HG03025 (cell line): ENCODE measurements around the gene POLL.
A peak's percentile ranks its signal among the peaks of the same experiment; 100 is the strongest.
"Not testable (repeated sequence)": the region's sequence is repeated elsewhere in the genome, so short reads cannot be mapped to it uniquely, and the experiment has no call there.

ENCODE experiments used
- ATAC-seq: cut with Tn5 transposase; IDR thresholded peaks from one replicate; pipeline ENCODE4 v1.9.1; 2021; ENCODE audit warnings: mild to moderate bottlenecking, moderate library complexity; ENCODE audit not compliant: unreplicated experiment, low FRiP score

Gene POLL

DNA sequence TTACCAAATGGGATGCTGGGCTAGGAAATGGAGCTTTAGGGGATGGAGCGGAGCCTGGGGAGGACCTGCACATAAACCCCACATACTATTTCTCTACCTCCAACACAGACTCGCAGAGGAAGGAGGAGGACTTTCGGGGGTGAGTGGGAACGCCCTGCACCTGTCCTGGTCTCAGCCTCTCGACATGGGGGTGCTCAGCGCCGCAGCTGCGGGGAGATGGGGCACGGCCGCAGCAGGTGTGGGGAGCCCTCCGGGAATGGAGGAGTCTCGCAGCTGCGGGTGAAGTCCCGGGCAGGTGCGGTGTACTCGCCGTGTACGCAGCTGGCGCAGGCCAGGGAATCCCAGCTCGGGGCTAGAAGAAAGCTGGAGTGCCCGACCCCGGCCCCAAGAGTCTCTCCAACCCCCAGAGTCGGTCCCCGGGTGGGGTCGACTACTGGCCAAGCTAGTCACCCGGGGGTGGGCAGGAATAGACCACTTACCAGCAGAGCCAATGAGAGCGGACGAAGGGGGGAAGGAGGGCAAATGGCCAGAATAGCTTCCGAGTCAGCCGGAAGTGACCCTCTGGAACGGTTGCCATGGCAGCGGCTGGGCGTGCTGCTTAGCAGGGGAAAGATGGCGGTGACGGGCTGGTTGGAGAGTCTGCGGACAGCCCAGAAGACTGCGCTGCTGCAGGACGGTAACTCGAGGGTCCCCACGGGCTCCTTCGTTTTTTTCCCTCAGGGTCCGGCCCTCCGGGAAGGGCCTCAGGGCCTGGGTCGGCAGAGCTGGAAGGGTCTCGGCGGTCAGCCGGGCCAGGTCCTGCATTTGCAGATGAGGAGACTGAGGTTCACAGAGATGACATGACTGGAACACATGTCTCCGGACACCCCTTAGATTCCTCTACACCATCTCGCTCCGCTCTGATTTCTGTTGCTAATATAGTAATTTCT is at the start of gene POLL, which contains the start of gene DPCD:
Gene POLL (minus strand): TSS at position 533 of the 929 bp plus-strand sequence. CDS start 897 bp downstream, outside the sequence.
Gene DPCD (plus strand): TSS at position 597 of the 929 bp plus-strand sequence. CDS start 16 bp downstream, at position 613.
- peak; percentile 81 for ATAC-seq

DNA sequence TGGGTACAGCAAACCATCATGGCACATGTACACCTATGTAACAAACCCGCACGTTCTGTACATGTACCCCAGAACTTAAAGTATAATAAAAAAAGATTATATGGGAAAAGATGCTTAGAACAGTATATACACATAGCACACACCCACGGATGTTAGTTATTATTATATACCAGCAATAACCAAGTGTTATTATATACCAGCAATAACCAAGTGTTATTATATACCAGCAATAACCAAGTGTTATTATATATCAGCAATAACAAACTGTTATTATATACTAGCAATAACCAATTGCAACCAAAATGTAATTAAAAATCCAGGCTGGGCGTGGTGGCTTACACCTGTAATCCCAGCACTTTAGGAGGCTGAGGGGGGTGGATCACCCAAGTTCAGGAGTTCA is 45.5 kb upstream of the POLL start:
- not testable (repeated sequence) for ATAC-seq

DNA sequence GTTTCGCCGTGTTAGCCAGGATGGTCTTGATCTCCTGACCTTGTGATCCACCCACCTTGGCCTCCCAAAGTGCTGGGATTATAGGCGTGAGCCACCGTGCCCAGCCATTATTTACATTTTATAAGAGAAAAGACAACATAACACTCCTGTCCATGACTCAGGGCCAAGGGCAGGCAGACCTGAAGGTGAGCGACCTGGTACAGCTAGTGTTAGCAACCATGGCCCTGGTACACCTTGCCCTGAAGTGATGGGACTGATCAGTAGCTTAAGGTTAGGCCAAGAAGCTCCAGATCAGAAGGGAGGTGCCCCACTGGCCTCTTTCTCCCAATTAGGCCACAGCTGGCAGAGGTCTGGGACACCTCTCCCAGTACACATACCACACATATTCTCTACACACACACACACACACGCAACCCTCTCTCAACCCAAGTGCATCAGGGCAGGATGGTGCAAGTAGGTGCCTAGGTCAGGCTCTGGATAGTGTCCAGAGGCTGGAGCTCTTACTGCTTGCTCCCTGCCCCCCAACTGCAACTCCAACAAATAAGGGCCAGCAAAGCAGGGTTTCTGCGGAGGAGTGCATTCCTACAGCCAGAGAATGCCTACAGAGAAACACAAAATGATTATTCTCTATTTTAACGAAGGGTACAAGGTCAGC is 43.9 kb upstream of the POLL start:
- ATAC-seq, result no peak

DNA sequence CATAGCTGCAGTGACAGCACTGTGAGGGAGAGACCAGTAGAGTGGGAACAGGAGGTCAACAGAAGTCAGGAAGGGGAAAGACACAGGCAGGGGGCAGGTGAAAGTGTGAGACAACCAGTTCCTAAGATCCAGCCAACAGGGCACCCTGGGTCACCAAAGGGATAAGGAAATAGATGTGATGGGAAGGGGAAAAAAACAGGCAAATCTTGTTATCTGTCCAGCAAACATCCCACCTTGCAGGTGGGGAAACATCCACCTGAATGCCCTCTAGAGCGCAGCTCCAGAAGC is 42.5 kb upstream of the POLL start:
- ATAC-seq, result no peak

DNA sequence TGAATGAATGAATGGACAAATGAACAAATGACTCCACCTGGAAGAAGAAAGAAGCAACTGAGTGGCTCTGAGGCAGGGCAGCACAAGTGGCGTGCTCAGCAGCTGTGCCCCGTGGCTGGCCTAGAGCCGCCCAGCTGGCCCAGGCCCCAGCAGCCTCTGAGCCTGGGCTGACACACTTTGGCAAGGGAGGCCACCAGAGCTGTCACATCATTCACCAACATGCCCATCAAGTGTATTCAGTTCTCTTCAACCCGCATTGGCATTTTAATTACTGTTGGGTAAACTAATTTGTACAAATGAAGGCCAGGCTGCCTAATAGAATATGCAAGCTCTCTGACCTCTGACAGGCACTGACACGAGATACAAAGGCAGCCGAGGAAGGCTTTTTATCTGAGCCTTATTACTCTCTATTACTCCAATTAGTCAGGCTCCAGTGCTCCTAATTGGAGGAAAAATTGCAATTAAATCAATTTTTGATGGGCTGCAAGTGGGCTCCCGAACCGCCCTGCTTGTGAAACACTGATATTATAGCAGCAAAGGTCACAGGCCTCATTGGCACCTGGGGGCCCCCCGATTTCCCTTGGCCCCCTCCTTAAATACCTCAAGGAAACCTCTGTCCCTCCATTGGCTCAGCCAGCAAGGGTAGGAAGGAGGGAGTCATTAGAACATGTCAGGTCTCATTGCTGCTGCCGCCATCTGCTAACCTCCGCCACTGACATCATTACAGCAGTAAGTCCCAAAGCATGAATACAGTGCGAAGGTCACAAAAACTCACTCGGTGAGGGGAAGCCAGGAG is 42.0 kb upstream of the POLL start:
- ATAC-seq, result no peak

DNA sequence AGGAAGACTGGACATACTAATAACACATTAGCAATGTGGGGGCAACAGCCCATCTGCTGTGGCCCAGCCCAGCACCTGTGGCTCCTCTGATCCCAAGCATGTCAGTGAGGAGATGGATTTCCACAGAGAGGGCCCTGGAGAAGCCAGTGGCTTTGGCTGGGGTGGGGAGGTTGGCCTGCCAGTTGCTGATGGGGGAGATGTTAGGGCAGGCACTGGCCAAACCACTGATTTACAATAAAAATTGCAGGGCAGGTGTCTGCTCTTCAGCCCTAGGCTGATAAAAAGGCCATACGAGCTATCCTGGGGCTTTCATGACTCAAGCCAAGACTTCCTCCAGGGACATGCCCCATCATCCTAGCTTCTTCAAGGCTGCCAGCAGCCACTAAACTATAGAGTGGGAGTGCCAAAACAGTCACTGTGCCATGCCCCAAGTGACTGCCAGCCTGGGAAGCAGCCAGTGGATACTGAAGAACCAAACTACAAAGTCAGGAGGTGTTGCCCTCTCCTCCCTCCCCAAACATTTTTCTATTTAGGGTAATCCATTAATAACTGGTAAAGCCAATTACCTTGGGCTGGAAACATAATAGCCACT is 37.9 kb upstream of the POLL start:
- ATAC-seq, result no peak

DNA sequence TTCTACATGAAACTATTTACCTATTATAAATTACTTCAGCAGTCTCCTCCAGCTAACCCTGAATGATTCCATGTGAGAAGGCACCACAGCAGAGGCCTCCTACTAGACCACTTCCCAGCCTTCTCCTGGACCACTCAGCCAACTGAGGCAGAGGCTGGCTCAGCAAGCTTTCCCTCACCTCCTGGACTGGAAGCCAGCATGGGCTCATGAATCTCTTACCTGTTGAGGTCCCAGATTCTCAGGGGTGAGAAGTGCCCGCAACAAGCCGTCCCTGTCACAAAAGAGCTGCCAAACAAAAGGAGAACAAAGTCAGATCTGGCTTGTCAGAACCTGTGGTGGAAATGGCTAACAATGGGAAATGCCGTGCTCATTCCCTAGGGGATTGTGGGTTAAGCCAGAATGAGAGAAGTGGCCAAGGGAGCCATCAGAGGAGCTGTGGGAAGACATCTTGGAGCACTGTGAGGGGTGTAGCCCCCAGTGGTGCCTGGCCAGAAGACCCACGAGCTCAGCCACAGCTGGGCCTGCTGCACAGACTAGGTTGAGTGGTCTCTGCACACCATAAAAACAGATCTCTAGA is 36.6 kb upstream of the POLL start:
- no peak for ATAC-seq

DNA sequence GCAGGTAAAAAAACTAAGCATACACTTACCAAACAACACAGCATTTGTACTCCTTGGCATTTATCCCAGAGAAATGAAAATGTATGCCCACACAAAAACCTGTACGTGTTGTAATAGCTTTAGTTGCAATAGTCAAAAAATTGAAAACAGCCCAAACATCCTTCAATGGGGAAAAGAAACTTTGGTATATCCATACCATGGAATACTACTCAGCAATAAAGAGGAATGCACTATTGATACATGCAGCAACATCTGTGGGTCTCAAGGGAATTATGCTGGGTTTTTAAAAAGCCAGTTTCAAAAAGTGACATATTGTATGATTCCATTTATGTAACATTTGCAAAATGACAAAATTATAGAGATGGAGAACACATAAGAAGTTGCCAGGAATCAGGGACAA is 35.5 kb upstream of the POLL start:
- ATAC-seq, result no peak

DNA sequence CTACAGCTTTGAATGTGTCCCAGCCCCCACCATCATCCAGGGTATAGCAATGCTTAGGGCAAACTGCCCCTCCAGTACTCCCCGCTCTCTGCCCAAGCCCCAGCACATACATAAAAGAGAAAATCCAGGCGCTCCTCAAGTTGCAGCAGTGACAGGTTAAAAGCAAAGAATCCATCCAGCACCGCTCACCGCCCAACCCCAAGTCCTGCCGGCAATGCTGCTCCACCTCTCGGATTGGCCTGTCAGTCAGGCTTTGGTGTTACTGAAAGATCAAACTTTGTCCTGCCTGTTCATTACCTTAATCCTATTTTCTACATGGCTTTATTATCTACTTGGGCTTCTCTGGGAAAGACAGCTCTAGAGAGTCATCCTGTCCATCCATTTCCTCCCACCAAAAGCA is 31.9 kb upstream of the POLL start:
- ATAC-seq, result no peak

DNA sequence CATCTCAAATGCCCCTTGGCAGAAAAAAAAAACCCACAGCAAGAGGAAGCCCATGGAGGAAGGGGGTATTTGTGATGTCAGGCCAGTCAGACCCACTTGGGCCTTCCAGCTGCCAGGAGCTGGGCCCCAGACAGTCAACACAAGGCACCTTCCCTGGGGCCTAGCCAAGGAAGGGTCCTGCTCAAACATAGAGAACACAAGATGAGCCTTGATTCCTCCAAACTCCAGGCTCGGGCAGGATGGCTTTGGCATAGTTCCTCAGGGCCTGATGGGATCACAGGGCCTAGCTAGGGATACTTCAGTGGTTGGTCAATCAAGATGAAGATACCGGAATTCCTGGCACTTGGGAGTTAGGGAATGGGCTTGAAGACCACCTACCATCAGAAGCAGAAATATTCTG is 30.8 kb upstream of the POLL start:
- no peak for ATAC-seq

DNA sequence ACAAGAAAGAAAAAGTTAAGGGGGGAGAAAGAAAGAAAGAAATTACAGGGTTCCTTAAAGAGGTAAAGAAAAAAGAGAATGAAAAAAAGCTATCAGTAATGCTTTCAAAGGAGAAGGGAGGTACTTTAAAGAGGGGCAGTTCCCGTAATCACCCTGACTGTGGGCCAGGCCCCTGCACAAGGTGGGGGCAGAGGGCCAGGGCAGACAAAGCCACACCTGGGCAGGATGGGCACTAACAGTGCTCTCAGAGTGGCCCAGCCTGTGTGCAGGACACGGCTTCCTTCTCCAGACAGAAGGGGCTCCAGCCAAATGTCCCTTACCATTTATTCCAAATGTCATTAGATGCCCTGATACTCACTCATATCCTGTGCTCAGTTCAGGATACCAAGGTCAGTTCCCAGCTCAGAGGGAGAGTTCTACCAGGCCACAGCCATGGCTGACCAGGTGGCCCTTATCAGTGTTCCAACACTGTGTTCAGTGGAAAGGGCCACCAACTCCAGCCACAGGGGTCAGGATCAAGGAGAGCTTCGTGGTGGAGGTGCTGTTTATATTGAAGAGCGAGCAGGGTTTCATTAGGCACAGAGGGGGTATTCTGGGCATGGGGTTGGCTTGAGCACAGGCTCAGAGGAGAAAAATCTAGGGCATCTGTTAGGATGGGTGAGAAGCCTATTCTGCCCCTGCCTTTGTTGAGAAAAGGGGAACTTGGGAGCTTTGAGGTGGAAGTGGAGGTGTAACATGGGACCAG is 29.9 kb upstream of the POLL start:
- ATAC-seq, result no peak

DNA sequence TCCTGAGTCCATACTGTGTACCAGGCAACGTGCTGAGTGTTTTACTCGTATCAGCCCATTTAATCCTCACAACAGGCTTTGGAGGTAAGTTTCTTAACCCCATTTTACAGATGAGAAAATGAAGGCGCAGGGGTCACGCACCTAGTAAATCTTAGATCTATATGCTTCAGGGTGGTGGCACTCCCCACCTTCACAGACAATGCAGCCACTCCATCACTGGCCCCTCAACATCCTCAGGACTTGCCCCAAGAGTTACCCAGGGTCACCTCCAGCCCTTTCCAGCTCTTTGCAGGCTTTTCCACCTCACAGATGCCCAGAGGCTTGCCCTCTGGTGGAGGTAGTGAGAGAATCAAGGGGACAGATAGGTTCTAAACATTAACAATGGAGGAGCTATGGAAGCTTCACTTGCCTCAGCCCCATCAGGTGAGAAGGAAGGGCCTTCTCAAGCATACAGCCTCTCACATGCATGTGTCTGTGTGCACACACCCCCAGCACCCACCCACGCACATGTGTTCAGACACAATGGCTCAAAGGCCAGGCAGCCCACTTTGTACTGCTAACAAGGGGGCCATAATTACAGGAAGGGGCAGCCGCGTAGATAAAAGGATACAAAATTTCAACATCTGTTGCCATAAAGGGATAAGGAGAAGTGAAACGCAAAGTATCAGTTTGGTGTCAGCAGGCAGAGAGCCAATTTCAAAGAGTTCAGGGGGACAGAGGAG is 29.2 kb upstream of the POLL start:
- no peak for ATAC-seq

DNA sequence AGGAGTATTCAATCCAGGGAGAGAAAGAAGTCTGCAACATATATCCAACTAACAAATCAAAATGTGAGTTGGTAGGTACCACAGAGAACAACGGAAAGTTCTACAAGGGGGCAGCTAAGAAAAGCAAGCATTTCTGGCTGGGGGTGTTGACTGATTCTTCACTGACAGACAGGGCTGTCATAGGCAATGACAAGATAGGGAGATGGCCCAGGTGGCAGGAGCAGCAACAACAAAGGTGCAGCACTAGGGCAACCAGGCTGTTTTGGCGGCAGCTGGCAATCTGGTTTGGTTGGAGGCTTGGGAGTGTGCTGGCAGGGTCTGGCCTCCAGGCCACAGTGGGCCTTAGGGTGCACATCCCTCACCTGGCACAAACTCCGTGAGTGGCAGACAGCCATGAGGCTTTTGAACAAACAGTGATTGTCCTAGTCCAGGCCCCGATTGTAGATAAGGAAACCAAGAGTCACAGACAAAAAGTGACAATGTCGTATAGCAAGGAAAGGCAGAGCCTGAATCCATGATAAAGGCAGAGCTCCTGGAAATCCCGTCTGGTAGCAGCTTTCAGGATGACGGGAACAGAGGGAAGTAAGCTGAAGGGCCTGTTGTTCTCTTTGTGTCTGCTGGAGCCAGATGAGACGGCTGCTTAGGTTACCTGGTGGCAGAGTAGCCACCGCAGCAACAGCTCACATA is 28.5 kb upstream of the POLL start:
- no peak for ATAC-seq

DNA sequence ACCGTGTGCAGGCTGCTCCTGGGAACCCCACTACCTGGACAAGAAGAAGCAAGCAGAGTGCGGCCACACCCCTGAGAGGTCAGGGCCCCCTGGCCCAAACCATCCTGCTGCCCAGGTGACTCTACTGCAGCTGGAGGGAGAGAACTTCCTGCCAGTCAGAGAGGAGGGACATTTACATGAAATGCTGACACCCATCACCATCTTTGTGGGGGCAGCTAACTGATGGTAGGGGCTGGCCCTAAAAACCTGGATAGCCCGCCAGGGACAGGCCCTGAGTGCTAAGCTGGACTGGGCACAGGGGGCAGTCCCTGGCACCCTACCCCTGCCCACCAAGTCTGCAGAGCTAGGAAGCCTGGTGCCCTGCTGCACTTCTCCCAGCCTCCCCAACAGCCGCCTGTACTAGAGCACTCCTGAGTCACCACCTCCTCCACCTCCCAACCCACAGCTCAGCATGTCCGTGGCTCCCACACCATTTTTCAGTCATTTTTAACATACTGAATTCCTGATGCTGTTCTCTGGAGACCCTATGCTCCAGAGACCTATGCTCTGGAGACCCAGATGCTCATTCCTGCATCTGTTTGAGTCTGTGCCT is 27.6 kb upstream of the POLL start:
- no peak for ATAC-seq

DNA sequence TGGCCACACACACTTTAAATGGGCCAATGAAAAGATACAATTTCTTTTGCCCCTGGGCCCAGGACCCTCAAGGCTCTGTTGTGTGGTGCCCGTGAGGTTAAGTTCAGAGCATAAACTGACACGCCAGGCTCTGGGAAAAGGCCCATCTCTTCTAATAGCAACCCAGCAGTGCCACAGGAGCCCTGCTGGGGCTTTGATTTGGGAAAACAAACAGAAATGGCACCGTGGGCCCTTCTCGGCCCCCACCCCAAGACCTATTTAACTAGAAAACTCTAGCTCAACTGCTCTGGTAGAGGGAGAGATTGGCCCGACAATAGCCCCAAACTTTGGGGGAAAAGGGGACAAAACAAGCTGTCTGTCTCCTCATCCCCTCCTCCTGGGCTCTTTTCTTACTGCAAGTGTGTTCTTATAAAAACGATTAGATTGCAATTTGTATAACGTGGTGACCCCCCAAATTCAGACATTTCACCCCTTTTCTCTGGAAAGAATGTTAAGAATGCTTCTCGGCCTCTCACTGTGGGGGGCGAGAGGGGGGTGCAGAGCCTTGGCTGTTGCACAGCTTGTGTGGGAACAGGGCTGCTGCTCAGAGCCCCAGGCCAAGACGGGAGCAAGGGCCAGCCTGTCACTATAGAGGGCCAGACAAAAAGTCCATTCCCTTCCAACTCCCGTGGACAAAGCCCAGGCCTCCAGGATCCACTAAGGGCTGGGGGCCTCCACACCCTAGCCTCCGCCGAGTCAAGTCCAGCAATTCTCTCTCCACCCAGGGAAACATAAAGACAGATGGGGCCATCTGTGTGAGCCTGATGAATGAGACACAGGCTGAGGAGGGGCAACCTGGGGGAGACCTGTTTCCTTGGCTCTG is 26.8 kb upstream of the POLL start:
- ATAC-seq, result no peak

DNA sequence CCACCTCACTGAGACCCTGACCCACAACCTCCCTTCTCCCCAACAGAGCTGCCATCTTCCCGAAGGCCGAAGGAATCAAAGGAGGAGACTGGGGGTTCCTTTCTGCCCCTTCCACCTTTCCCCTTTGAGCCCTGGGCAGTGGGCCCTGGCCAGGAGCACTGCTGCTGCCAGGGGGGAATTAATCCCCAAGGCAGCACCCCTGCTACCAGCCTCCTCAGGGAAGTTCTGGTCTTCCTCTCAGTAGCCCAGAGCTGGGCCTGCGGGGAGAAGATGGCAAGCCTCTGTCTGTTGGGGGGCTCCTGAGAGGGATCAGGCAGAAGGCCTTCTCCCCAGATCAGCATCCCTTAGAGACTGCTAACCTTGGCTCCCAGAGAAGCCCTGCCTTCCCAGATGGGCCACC is 25.6 kb upstream of the POLL start:
- ATAC-seq, result no peak

DNA sequence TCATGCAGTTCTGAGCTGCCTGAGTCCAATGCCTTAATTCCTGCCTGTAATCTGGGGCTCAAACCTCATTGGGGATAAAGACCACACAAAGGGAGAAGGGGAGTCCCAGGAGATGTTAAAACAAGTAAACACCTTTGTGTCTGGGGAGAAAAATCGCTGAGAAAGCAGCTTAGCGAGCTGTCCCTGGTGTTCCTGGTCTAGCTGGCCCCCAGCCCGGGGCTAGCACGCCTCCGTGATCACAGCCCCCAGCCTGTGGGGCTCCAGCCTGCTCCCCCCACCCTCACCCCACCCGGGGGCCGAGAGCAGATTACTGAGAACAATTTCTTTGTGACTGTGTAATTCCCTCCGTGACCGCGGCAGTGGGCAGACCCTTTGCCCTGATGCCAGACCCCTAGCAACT is 24.8 kb upstream of the POLL start:
- ATAC-seq, result no peak
